Cardiac fibroblast (primary cell): ENCODE results near the gene ASTN2.

Experiments used
- DNase-seq, 2 donors: peaks; one replicate each; pipeline versions ENCODE4 v3.0.0 to v3.0.0-alpha.2; 2010; ENCODE audit warnings: low read depth in 2 of 2
- H3K4me3 ChIP-seq, 2 donors: replicated peaks in 1 of 2; 1 replicate in 1 of 2; 2 replicates in 1 of 2; pipeline ENCODE4 v1.5.1; 2011; ENCODE audit warnings: low read depth in 2 of 2, low read length in 2 of 2, mild to moderate bottlenecking in 2 of 2, moderate library complexity in 1 of 2
- TF ChIP-seq, protein P1 (sequence below): IDR thresholded peaks from one replicate; pipeline ENCODE4 v1.5.1; 2011; ENCODE audit warnings: low read depth, mild to moderate bottlenecking, low read length, inconsistent platforms

The ASTN2 gene

DNA sequence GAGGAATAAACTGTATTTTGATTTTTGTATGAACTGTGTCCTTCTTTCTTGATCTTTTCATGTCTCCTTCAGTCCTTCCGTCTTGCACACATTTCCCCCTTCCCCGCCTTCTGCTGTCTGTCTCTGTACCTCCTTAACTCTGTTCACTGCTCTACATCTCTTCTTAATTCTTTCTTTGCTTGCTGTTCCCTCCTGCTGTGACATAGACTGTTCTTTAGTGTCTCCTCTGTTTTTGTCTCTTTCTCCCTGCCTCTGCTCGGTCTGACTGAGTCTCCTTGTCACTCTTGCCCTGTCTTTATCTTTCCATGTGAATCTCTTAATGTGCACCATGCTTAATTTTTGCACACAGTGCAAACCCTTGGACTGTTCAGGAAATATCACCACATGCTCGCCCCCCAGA lies 614.8 kb downstream of the ASTN2 start:
- H3K4me3 ChIP-seq: no peak overlapping the region
- no peak for DNase-seq
- TF ChIP-seq, protein P1, sequence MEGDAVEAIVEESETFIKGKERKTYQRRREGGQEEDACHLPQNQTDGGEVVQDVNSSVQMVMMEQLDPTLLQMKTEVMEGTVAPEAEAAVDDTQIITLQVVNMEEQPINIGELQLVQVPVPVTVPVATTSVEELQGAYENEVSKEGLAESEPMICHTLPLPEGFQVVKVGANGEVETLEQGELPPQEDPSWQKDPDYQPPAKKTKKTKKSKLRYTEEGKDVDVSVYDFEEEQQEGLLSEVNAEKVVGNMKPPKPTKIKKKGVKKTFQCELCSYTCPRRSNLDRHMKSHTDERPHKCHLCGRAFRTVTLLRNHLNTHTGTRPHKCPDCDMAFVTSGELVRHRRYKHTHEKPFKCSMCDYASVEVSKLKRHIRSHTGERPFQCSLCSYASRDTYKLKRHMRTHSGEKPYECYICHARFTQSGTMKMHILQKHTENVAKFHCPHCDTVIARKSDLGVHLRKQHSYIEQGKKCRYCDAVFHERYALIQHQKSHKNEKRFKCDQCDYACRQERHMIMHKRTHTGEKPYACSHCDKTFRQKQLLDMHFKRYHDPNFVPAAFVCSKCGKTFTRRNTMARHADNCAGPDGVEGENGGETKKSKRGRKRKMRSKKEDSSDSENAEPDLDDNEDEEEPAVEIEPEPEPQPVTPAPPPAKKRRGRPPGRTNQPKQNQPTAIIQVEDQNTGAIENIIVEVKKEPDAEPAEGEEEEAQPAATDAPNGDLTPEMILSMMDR: no peak

DNA sequence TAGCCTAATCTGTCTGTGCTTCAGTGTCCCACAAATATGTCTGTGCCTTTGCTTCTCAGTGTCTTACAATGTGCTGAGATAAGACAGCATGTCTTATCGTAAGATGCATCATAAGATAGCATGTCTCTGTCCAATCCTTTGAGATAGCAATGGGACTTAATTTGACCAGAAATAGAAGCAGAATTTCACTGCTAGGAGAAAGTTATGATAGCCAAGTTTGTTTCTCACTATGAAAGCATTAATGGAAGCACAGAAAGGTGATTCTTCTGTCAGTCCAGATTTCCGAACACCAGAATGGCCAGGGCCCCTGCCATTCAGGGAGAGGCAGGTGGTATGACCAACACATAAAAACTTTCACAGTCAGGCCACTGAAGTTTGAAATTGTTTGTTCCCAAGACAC lies 616.3 kb downstream of the ASTN2 start:
- TF ChIP-seq, protein P1: no peak
- no peak overlapping the region for H3K4me3 ChIP-seq
- no peak for DNase-seq

DNA sequence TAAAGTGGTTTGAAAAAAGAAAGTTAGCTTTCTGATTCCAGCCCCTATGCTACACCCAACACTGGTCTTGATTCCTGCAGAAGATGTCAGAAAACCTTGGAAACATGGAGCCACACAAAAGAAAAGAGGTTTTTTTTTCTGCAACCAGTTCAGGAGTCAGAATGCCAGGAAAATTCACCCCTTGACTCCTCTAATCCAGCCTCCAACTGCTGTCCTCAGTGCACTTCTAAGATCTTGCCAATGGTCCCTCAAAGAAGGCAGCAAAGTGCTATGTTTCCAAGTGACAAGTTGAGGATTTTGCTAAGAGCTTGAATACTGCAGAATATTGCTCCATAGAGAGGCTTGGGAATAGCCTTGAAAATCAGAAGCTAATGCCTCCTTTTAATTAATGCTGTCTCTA lies 617.6 kb downstream of the ASTN2 start:
- H3K4me3 ChIP-seq: no peak overlapping the region
- TF ChIP-seq, protein P1: no peak

DNA sequence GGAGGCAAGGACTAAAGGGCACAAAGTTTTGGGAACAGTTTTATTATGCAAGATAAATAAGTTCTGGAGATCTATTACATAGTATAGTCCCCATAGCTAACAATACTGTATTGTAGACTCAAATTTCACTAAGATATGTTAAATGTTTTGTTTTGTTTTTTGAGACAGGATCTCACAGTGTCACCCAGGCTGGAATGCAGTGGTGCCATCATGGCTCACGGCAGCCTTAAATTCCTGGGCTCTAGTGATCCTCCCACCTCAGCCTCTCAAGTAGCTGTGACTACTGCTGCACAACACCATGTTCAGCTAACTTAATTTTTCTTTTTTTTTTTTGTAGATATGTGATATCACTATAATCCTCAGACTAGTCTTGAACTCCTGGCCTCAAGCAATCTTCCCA lies 618.2 kb downstream of the ASTN2 start:
- TF ChIP-seq, protein P1: no peak
- DNase-seq: no peak
- H3K4me3 ChIP-seq: no peak overlapping the region

More for the DNA sequence above, 617.6 kb downstream of the ASTN2 start:
- DNase-seq: no peak

DNA sequence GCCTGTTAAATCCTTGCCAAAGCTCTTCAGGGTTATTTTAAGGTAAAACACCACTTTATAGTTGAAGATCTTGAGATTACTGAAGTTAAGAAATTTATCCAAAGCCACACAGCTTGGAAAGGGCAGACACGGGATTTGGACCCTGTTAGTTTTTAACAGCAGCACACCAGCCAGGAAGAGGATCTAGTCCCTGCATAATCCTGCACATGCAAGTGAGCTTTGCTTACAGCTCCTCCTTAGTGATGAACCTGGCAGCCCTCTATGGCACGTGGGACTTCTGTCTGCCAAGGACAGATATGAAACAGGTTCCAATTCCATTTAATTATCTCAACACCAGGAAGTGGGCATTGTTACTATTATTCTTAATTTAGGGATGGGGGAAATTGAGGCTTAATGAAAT lies 619.0 kb downstream of the ASTN2 start:
- TF ChIP-seq, protein P1: no peak
- no peak overlapping the region for H3K4me3 ChIP-seq
- DNase-seq: no peak

DNA sequence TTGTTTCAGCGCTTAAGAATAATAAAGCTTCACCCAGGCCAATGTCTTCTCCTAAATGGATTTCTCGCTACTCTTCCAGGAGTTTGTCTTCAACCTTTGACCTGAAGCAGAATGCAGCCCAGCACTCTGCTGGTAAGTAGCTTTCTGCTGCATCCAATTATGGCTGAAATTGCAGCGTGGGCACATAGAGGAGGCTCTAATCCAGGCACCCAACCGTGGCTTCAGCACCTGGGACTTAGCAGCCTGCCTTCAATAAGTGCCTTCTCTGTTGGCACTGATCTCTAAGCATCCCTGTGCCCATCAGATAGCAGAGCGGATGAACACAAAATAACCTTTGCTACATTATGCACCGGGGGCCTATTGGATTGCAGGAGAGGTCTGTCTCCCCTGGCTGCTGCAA lies 622.6 kb downstream of the ASTN2 start:
- H3K4me3 ChIP-seq: no peak overlapping the region
- DNase-seq: no peak
- TF ChIP-seq, protein P1: no peak

DNA sequence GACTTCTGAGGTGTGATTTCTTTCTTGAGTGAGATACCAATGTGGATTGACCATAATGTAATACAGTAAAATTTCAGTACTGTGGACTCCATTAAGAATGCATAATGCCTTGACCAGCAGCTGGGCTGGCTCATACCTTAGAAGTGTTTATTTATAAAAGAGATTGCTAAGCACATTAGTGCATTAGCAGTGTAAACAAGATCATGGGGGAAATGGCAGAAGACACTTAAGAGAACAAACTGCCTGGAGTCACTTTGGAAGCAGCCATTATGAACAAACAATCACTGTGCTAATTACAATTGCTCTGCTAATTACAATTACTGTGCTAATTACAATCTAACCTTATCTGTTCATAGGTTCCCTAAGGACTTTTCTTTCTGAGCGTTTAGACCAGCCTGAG lies 623.5 kb downstream of the ASTN2 start:
- H3K4me3 ChIP-seq: no peak overlapping the region
- no peak for DNase-seq
- TF ChIP-seq, protein P1: no peak
